HG03064 (cell line): ENCODE data around the gene UNK.
A peak's percentile ranks its signal among the peaks of the same experiment; 100 is the strongest.
"Not testable (repeated sequence)": the region's sequence is repeated elsewhere in the genome, so short reads cannot be mapped to it uniquely, and the experiment has no call there.

Experiments
- ATAC-seq: cut with Tn5 transposase; IDR thresholded peaks from one replicate; pipeline ENCODE4 v1.9.1; 2021; ENCODE audit warnings: low read depth; ENCODE audit not compliant: unreplicated experiment

Gene UNK

DNA sequence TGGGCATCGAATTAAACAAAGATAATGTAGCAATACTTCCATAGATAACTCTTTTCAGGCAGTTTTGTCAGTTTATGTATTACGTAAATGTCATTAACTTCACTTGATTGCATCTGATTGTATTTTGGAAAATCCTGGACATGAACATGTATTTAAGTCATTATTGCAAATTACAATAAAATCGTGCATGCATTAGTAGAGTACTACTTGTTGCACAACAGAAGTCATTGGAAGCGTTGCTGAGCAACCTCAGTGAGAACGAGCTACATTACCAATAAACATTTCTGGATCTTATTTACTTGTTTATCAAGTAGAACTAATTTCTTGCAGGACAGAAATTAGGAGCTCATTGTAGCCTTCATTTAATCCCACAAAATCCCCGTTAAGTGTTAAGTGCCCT, 6.6 kb downstream of the UNK start:
- ATAC-seq: no peak

DNA sequence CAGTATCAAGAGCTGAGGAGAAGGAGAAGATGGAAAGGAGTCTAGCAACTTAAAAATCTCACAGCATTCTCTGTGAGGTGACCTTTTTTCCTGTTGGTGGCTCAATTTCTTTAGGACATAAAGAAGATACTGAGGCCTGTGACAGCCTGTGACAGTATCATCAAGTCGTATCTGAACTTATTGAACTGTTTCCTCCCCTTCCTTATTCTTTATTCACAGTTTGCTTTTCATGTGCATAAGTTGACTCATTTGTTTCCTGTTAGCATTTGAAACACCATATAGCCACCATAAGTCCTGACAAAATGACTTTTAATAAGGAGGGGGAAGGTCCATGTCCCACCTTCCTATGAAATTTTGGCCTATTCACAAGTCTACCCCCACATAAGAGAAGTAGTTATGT, 8.9 kb downstream of the UNK start:
- ATAC-seq: no peak

DNA sequence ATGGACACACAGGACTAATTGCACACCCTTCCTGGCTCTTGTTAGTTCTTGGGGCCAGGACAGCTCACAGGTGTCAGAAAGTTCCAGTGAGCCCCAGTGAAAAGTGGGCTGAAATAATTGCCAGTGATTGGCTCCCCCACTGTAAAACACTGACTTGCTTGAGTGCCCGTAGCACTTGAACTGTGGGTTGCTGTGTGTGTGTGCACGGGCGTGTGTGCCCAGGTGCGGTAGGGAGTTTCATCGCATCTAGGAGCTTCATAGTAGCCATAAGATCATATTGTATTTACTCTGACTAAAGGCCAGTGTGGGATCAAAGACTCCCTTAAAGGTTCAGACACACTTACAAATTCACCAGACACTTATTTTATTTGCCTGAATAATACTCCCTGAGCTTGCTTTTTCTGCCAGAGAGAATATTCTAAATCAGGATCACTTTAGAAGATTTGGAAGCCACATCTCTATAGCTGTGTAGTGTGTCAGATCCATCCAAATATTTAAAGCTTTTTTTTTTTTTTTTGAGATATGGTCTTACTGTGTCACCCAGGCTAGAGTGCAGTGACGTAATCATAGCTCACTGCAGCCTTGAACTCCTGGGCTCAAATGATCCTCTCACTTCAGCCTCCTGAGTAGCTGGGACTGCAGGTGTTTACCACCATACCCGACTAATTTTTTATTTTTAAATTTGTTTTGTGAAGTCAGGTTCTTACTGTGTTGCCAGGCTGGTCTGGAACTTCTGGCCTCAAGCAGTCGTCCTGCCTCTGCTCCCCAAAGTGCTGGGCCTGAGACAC, 11.4 kb downstream of the UNK start:
- ATAC-seq: no peak

DNA sequence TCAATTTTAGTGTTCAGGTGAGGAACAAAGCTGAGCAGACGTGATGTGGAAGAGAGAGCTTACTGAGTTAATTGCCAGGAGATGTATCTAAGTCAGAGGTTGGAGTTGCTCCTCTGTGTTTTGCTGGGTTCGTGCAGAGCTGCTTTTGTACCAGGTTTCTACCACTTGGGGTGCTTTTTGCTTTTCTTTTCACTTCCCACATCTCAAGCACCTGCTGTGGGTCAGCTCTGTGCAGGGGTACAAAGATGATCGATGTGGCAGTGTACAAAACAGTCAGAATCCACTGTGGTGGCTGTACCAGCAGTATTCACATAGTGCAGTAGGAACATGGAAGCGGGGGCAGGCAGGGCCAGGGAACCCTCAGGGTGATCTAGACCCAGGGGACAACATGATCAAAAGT, 14.8 kb downstream of the UNK start:
- no peak for ATAC-seq

DNA sequence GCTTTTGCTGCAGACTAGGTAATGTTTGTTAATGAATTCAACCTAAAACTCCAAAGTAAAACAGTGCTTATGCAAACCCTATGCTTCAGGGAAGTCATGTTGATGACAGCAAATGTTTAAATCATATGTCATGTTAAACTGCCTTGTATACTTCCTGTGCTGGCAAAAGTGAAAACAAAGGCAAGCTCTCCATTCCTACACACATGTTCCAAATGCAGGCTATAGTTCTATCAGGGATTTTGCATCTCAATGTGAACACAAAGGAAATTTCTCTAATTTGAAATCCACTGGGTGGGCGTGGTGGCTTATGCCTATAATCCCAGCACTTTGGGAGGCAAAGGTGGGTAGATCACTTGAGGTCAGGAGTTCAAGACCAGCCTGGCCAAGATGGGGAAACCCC, 19.3 kb downstream of the UNK start:
- ATAC-seq: no peak

DNA sequence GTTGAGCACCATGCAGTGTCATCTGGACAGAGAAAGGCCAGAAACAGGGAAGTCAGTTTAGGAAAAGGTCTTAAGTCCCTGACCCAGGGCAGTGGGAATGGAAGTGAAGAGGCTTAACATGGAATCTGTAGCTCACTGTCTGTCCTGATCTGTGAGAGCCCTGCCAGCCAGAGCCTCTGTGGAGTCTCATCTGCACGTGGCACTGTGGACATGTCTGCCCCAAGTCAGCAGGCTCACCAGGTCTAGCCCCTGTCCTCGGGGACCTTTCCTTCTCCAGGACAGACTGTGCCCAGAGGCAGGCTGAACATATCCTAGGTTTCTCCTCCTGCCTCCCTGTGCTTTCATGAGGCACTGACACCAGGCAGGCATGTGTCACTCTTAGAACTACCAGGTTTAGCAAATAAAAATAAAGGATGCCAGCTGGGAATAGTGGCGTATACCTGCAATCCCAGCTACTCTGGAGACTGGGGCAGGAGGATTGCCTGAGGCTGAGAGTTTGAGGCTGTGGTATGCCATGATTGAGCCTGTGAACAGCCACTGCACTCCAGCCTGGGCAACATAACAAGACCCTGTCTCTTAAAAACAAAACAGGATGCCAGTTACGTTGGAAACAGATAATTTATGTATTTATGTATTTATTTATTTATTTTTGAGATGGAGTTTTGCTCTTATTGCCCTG, 22.4 kb downstream of the UNK start:
- no peak for ATAC-seq

DNA sequence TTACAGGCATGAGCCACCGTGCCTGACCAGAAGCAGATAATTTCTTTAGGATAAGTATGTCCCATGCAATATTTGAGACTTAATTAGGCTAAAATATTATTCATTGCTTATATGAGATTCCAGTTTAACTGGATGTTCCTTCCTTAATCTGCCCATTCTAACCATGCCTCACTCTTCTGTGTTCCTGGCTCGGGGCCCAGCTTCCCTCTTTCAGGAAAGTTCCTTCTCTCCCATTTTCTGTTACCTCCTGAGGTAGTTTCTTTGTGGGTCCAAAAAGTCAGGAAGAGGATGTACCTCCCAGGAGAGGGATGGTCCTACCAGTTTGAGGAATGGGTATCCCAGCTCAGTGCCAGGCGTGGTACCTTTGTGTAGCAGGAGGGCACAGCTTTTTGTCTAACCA, 23.3 kb downstream of the UNK start:
- ATAC-seq: no peak

DNA sequence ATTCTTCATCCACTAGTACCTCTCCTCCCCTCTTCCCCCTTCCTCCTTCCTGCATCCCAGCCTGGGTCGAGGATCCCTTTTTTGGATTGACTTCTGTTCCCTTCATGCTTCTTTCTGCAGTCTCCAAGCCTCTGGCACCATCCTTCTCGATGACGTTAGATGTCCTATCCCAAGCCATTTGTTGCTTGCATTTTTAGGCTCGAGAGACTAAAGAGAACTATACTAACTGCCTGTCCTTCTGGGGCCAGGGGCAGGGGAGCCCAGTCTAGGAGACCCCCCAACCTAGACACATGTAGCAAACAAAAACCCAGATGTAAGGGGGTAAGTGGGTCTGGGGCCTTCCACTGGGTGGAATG, 23.9 kb downstream of the UNK start:
- no peak for ATAC-seq

DNA sequence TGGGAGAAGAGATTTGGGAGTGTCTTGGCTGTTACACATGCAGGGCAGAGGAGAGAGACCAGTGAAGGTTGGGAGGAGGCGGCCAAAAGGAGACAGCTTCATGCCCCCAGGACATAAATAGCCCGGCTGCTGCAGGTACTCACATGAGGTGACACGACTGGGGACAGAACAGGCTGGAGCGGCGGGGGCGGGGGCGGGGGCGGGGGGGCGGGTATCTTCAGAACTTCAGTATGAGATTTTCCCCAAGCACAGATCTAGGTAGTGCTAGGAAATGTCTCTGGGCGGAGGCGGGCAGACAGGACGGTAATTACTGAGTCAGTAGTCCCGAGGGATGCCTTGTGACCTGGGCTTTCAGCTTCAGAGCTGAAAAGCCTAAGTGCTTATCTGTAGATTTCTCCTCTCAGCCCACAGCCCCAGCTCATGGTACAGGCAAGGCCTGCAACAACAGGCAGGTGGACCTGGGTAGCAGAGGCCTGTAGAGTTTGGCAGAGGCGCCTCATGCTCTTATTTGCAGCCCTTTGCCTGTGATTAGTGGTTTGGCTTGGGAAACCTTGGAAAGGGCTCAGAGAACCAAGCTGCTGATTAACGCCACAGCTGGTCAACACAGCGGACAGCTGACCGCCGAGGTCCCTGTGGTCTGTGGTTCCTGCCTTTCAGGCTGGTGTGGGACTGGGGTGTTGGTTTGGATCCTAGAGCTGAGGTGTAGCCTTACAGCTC, 24.5 kb downstream of the UNK start:
- peak; percentile 55 for ATAC-seq

DNA sequence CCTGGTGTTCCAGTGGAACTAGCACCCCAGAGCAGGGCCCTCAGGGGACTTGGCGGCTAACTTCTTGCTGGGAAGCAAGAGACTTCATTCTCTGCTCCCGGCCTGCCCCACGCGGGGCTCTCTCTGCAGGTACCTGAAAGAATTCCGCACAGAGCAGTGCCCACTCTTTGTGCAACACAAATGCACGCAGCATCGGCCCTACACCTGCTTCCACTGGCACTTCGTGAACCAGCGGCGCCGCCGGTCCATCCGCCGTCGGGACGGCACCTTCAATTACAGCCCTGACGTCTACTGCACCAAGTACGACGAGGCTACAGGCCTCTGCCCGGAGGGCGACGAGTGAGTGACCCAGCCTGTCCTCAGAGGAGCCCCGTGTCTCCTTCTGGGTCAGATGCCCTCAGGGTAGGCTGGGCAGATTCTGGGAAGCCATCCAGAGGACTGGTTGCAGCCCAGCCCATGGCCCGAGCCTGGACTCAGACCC, 25.1 kb downstream of the UNK start:
- no peak for ATAC-seq

DNA sequence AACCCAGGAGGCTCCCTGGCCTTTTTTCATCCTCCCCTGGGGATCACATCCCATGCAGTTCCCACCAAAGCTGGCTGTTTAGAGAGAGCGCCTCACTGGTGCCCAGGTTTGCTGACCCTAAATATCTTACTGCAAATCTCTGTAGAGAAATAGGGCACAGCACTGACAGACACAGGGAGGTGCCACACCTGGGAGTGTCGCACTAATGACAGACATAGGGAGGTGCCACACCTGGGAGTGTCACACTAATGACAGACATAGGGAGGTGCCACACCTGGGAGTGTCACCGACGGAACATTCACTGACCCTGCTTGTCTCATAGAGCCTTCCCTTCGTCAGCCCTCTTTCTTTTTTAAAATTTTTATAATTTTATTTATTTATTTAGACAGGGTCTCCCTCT, 25.6 kb downstream of the UNK start:
- ATAC-seq: no peak

DNA sequence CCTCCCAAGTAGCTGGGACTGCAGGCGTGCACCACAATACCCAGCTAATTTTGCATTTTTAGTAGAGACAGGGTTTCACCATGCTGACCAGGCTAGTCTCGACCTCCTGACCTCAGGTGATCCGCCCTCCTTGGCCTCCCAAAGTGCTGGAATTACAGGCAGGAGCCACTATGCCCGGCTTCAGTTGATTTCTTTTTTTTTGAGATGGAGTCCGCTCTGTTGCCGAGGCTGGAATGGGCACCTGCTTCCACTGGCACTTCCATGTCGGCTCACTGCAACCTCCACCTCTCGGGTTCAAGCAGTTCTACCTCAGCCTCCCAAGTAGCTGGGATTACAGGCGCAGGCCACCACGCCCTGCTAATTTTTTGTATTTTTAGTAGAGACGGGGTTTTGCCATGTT, 26.1 kb downstream of the UNK start:
- not testable (repeated sequence) for ATAC-seq

DNA sequence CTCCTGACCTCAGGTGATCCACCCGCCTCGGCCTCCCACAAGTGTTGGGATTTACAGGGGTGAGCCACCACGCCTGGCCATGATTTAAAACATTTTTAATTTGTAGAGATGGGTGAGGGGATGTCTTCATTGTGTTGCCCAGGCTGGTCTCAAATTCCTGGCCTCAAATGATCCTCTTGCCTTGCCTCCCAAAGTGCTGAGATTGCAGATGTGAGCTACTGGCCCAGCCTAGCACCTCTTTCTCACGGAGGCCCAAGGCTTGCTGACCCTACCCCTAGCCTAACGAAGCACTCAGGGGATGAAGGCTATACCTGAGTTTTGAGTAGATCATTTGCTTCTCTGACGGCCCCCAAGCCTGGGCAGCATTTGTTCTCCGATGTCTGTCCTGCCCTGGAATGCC, 26.6 kb downstream of the UNK start:
- ATAC-seq: no peak

DNA sequence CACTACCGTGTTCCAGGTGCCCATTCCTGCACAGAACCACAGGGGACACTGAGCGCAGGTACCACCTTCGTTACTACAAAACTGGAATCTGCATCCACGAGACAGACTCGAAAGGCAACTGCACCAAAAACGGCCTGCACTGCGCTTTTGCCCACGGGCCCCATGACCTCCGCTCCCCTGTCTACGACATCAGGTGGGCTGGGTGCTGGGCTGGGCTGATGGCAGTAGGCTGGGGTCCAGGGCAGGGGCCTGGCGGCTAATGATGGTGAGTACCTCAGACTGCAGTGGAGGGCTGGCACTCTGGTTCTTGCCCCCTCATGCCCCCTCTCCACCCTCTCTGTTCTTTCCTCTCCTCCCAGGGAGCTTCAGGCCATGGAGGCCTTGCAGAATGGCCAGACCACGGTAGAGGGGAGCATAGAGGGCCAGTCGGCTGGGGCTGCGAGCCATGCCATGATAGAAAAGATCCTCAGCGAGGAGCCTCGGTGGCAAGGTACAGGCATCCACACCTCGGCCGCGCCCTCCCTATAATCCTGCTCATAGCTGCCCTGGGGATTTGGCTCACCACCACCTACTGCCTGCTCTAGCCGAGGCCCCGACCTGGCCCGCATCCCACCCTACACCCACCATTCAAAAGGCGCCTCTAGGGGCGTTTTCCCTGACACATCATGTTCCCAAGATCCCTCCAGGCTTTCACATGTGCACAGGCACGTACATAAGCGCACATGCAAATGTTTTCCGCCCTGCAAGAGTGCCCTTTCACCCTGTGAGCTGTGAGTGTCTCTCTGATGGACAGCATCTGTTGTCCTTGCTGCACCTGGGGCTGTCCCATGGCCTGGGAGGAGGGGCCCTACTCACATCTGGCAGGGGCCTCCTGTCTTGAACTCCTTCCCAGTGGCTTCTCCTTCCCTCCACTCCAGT, 27.7 kb downstream of the UNK start:
- ATAC-seq: no peak

DNA sequence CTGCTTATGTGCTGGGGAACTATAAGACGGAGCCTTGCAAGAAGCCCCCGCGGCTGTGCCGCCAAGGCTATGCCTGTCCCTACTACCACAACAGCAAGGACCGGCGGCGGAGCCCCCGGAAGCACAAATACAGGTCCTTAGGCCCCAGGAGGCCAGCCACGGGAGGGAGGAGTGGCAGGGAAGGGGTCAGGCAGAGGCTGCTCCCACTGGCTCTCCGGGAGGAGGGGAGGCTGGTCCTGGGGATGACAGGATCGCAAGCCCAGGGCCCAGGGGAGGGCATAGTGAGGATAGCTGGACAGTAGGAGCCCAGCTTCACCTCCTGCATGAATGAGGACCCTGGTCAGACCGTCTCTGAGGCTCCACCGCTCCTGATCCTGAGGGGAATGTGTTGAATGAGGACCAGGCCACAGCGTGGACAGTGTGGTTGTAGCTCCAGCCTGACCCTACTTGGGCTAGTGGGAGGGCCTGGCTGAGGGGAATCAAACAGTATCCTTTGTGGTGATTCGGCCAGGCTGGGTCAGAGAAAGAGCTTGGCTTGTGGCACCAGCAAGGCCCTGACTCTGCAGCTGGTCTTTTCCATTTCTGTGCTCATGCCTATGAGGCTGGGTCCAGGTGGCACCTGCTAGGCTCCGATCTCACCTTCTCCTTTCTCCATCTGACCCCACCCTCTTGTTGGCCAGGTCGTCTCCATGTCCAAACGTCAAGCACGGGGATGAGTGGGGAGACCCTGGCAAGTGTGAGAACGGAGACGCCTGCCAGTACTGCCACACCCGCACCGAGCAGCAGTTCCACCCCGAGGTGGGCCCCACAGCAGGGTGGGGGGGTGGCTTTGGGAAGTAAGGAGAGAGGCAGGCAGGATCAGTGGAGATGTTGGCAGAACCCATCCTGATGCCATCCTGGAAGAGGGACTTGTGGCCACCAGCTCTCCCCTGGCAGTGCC, 28.7 kb downstream of the UNK start:
- no peak for ATAC-seq

DNA sequence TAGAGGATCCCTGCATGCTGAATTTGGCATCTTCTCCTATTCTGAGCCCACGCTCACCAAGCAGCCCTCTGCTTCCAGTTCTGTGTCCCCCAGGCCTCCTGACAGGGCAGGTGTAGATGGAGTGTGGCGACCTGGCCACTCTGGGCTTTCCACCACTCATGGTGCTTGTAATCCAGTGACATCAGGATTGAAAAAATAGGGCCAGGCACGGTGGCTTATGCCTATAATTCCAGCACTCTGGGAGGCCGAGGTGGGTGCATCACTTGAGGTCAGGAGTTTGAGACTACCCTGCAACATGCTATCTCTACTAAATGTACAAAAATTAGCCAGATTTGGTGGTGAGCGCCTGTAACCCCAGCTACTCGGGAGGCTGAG, 29.4 kb downstream of the UNK start:
- ATAC-seq: no peak

DNA sequence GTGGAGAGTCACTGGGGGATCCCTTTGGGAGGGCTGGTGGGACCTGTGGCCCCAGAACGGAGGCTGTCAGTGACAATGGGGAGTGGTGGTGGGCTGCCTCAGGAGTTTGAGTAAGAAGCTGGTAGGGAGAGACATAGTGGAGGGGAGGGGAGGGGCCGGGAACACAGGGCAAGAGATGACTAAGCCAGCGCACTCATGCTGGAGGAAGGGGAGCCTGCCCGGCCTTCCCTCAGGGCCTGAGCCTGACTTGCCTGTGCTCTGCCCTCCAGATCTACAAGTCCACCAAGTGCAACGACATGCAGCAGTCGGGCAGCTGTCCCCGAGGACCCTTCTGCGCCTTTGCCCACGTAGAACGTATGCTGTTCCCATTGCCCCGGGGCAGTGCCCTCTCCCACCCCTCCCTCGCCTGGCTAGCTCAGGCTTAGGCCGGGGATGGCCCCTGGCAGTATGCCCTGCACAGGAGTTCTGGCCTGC, 30.3 kb downstream of the UNK start:
- ATAC-seq: no peak

DNA sequence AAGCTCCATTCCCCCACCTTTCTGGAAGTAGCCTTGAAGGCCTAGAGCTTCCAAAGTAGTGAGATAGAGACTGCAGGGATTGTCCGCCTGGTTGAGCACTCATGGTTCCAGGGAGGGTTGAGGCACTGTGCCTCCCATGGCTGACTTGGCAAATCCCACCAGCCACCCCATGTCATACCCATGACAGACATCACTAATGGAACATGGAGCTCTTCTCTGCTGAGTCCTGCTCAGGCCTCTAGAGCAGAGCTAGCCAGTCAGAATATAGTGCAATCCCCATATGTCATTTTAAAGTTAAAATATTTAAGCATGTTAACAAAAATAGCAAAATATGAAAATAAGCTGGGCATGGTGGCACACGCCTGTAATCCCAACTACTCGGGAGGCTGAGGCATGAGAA, 30.8 kb downstream of the UNK start:
- no peak for ATAC-seq

DNA sequence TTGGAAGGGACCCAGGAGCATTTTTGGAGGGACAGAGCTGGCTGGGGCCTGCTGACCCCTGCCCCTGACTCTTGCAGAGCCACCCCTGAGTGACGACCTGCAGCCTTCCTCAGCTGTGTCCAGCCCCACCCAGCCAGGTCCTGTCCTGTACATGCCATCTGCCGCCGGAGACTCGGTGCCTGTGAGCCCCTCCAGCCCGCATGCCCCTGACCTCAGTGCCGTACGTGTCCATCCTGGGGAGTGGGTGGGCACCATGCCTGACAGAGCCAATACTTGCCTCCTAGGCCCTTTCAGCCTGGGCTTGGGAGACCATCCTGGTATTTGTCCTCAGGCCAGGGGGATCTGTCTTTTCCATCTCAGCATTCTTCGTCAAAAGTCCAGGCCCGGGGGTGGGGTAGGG, 32.1 kb downstream of the UNK start:
- no peak for ATAC-seq

DNA sequence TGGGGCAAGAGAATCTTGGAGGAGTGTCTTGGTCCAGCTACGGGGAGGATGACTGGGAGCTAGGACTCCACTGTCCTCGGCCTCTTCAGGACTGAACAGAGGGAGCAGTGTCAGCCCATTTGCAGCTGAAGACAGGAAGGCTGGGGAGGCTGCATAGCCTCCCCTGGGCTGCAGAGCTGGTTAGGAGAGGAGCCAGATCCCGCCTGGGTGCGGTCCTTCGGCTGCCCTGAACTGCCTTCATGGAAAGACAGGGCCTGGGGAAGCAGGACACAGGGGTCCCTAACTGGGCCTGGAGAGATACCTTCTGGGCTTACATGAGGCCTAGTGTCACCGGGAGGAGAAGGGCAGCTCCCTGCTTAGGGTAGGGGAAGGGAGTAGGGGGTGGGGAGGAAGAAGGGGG, 33.0 kb downstream of the UNK start:
- ATAC-seq: no peak
